Measurements from ENCODE around the gene ZNF277. TPM values are rescaled to one million over a fixed set of nuclear protein-coding genes. Genes with fewer than 3 reads are reported as not detected.

Gene ZNF277
- total and polyA plus RNA-seq, 2 donors (not counting 3 experiments of a cell fraction or from before 2014, with no cell fraction given) = 7.8 to 22.6 TPM

GRCh38 chr7:112260911-112261310 lies 54.4 kb downstream of the ZNF277 start:
- dilution Hi-C loops (cut with MboI; ENCODE audit: extremely low pct_ligation_motif_present, low sequenced_read_pairs) = no loop called here
- TF ChIP-seq EZH2 (IDR thresholded peaks at IDR 0.05; ENCODE audit: borderline replicate concordance, low read depth, low read length, severe bottlenecking) (no peak), FOS (IDR thresholded peaks at IDR 0.05; ENCODE audit: borderline replicate concordance, insufficient read depth, low read length) (no peak), POLR2AphosphoS5 (IDR thresholded peaks at IDR 0.05; ENCODE audit: insufficient read depth, low read depth, low read length) (no peak), GATA2 (IDR thresholded peaks at IDR 0.05; ENCODE audit: insufficient read depth, insufficient read length, low read depth, low read length) (no peak), POLR2A (IDR thresholded peaks at IDR 0.05; ENCODE audit: low read depth, low read length) (no peak), JUN (IDR thresholded peaks at IDR 0.05; ENCODE audit: borderline replicate concordance, insufficient read depth, insufficient read length, low read depth) (no peak), MYC (IDR thresholded peaks at IDR 0.05; ENCODE audit: low read depth, low read length) (no peak)
- TF ChIP-seq, protein P1, sequence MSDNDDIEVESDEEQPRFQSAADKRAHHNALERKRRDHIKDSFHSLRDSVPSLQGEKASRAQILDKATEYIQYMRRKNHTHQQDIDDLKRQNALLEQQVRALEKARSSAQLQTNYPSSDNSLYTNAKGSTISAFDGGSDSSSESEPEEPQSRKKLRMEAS (IDR thresholded peaks at IDR 0.05; ENCODE audit: insufficient read depth, insufficient read length) = no peak
- TF ChIP-seq, protein P2, sequence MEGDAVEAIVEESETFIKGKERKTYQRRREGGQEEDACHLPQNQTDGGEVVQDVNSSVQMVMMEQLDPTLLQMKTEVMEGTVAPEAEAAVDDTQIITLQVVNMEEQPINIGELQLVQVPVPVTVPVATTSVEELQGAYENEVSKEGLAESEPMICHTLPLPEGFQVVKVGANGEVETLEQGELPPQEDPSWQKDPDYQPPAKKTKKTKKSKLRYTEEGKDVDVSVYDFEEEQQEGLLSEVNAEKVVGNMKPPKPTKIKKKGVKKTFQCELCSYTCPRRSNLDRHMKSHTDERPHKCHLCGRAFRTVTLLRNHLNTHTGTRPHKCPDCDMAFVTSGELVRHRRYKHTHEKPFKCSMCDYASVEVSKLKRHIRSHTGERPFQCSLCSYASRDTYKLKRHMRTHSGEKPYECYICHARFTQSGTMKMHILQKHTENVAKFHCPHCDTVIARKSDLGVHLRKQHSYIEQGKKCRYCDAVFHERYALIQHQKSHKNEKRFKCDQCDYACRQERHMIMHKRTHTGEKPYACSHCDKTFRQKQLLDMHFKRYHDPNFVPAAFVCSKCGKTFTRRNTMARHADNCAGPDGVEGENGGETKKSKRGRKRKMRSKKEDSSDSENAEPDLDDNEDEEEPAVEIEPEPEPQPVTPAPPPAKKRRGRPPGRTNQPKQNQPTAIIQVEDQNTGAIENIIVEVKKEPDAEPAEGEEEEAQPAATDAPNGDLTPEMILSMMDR (IDR thresholded peaks at IDR 0.05; ENCODE audit: extremely low read depth in 1 of 2, insufficient read depth in 1 of 2, low read depth in 1 of 2, low read length in 2 of 2) = no peak
- Histone ChIP-seq H2AFZ (ENCODE audit: low read depth, low read length) (no peak overlapping the region), H3K9ac (replicated peaks; ENCODE audit: extremely low read depth, insufficient read depth, low read length) (no peak overlapping the region), H3K36me3 (ENCODE audit: control insufficient read depth in 2 of 2, extremely low read depth in 1 of 2, insufficient read depth in 2 of 2, low read length in 2 of 2) (no peaks in the 10 kb centered on the region), H3K9me3 (replicated peaks; ENCODE audit: control insufficient read depth, insufficient read depth, low read length) (no peaks in the 10 kb centered on the region), H3K27ac (ENCODE audit: insufficient read depth, low read depth, low read length) (no peak overlapping the region), H3K9me1 (replicated peaks; ENCODE audit: control insufficient read depth, extremely low read depth, insufficient read depth, low read length) (no peaks in the 10 kb centered on the region), H4K20me1 (replicated peaks; ENCODE audit: control insufficient read depth, extremely low read depth, insufficient read depth, low read length) (no peaks in the 10 kb centered on the region), H3K4me3 (replicated peaks in 1 of 3; ENCODE audit: insufficient read depth in 1 of 3, low read depth in 1 of 3, low read length in 3 of 3) (no peak overlapping the region), H3K4me1 (ENCODE audit: control insufficient read depth, extremely low read depth, insufficient read depth, low read length) (no peaks in the 10 kb centered on the region), H3K27me3 (ENCODE audit: control insufficient read depth in 2 of 2, insufficient read depth in 2 of 2, low read length in 2 of 2) (no peaks in the 10 kb centered on the region), H3K79me2 (ENCODE audit: control insufficient read depth, insufficient read depth, low read length) (no peaks in the 10 kb centered on the region), H3K4me2 (ENCODE audit: insufficient read depth, low read length) (no peak overlapping the region)
- no TSS peak for BruUV-seq (replicated peaks)
- FAIRE-seq (peak; percentile 28), DNase-seq (ENCODE audit: low read depth, low spot score) (no peak)
- ChIA-PET POLR2A (no interaction called here), CTCF (no interaction called here)
- intact Hi-C loops (cut with micrococcal nuclease) = no loop called here

All from endothelial cell of umbilical vein (primary cell).